ENCODE measurements around the gene CADM2. TPM values are rescaled to one million over a fixed set of nuclear protein-coding genes. Genes with fewer than 3 reads are reported as not detected.

CADM2 gene
- total RNA-seq, 1 donor, result under 0.01 TPM

- no peak overlapping the region for H3K4me3 ChIP-seq (ENCODE audit: low read depth, low read length)
- DNase-seq (ENCODE audit: low read depth), result no peak
- no peak for TF ChIP-seq CTCF (IDR thresholded peaks at IDR 0.05; ENCODE audit: insufficient read depth, low read depth, low read length)
These were observed 21.7 kb downstream of the CADM2 start for GRCh38 chr3:84980456-84980855.

- no peak for DNase-seq (ENCODE audit: low read depth)
- TF ChIP-seq CTCF (IDR thresholded peaks at IDR 0.05; ENCODE audit: insufficient read depth, low read depth, low read length), result no peak
- H3K4me3 ChIP-seq (ENCODE audit: low read depth, low read length), result no peak overlapping the region
These were observed 24.7 kb downstream of the CADM2 start for GRCh38 chr3:84983490-84983889.

GRCh38 chr3:84984429-84984828 is 25.6 kb downstream of the CADM2 start:
- no peak overlapping the region for H3K4me3 ChIP-seq (ENCODE audit: low read depth, low read length)
- TF ChIP-seq CTCF (IDR thresholded peaks at IDR 0.05; ENCODE audit: insufficient read depth, low read depth, low read length), result no peak
- no peak for DNase-seq (ENCODE audit: low read depth)

GRCh38 chr3:84985795-84986194 is 27.0 kb downstream of the CADM2 start:
- no peak for DNase-seq (ENCODE audit: low read depth)
- no peak for TF ChIP-seq CTCF (IDR thresholded peaks at IDR 0.05; ENCODE audit: insufficient read depth, low read depth, low read length)
- no peak overlapping the region for H3K4me3 ChIP-seq (ENCODE audit: low read depth, low read length)

GRCh38 chr3:84987706-84988504 is 29.1 kb downstream of the CADM2 start:
- no peak for DNase-seq (ENCODE audit: low read depth)

GRCh38 chr3:84989102-84989501 is 30.3 kb downstream of the CADM2 start:
- TF ChIP-seq CTCF (IDR thresholded peaks at IDR 0.05; ENCODE audit: insufficient read depth, low read depth, low read length), result no peak
- no peak overlapping the region for H3K4me3 ChIP-seq (ENCODE audit: low read depth, low read length)

More at GRCh38 chr3:84987706-84988504, 29.1 kb downstream of the CADM2 start:
- H3K4me3 ChIP-seq (ENCODE audit: low read depth, low read length), result no peak overlapping the region
- no peak for TF ChIP-seq CTCF (IDR thresholded peaks at IDR 0.05; ENCODE audit: insufficient read depth, low read depth, low read length)

More at GRCh38 chr3:84989102-84989501, 30.3 kb downstream of the CADM2 start:
- DNase-seq (ENCODE audit: low read depth), result no peak

Data from fibroblast of villous mesenchyme (primary cell).